ENCODE data around the gene GOSR1.
"Not testable (repeated sequence)": the region's sequence is repeated elsewhere in the genome, so short reads cannot be mapped to it uniquely, and the experiment has no call there.

The GOSR1 gene

DNA sequence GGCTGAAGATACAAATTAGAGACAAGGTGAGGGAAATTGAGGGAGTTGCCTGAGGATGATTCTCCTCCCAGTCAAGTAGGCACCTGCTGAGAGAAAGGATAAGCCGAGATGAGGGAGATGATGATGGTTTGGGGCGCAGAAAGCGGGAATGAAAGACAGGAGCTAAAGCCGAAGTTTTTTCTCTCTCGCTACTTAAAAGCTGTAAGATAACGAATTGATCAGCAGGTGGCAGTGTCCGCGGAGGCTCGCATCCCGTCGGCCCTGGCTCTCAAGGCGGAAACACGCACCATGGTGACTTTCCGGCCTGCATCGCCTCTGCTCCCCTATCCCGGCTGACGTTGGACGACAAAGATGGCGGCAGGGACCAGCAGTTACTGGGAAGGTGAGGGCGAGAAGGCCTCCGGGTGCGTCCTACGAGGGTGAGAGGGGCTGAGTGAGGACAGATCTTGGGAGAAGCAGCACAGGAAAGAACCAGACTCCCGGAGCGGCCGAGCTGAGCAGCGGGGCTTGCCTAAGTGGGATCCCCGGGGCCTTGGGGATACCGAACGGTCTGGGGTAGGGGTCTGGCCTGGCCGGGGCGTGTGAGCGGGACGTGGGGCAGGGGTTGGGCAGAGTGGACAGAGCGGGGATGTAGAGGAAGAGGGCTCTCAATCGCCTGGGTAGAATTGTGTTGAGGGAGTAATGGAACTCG lies at the start of gene GOSR1:
TSS of gene GOSR1 (plus strand) at position 326 of the 691 bp plus-strand sequence. CDS start at position 352, 26 bp downstream.
- peak; percentile 97 for DNase-seq

- DNase-seq: no peak
Observed at GRCh38 chr17:30427611-30428010, 49.6 kb upstream of the GOSR1 start.

DNA sequence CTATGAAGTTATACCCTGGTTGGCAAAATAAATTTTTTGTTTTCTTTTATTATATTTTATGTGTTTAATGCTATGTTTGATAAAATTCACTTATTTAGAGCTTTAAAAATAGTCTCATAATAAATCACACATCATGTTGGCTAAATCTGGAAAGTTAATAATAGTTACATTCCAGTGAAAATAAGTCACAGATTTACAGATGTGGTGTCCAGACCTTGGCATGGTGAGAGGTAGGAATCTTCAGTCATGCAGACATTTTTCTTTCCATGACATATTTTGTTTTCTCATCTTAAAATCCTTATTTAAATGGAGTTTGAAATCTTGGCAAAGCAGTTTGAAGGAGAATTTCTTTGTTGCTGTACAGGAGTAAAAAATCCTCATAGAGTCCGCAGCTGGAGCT lies 48.1 kb upstream of the GOSR1 start:
- DNase-seq: no peak

- peak; percentile 52 for DNase-seq
Observed at GRCh38 chr17:30433514-30433913, 43.7 kb upstream of the GOSR1 start.

DNA sequence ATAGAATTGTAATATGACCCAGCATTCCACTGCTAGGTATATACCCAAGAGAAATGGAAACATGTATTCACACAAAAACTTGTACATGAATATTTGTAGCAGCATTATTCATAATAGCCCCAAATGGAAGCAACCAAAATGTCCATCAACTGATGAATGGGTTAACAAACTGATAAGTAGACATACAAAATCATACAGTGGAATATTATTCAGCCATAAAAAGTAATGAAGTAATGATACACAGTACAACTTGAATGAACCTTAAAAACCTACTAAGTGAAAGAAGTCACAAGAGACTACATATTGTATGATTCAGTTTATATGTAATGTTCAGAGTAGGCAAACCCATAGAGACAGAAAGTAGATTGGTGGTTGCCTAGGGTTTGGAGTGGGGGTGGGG lies 40.5 kb upstream of the GOSR1 start:
- no peak for DNase-seq

DNA sequence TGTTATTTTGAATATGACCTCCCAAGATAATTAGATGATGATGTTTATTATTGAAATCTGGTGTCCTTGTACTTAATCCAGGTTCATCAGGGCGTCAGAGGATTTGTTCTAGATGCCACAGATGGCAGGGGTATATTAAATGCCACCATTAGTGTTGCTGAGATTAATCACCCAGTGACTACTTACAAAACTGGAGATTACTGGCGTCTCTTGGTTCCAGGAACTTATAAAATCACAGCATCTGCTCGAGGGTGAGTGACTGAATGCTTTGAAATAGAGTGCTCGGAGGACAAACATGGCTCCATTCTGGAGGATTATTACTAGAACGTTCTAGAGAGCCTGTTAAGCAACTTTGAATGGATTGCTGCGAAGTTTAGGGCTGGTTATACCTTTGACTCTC lies 33.5 kb upstream of the GOSR1 start:
- DNase-seq: no peak

- DNase-seq: not testable (repeated sequence)
Observed at GRCh38 chr17:30446640-30447039, 30.6 kb upstream of the GOSR1 start.

DNA sequence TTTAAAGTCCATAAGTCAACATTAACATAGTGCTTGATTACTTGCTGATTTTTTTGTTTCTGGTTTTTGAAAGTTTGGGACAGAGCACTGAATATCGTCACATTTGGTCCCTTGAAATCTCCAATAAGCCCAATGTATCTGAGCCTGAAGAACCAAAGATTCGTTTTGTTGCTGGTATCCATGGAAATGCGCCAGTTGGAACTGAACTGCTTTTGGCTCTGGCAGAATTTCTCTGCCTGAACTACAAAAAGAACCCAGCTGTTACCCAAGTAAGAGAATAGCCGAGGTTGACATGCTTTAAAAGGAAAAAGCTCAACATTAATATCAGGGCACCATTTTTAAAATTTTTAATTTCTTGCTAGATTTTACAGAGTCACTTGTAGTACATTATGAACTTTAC lies 27.7 kb upstream of the GOSR1 start:
- DNase-seq: no peak

DNA sequence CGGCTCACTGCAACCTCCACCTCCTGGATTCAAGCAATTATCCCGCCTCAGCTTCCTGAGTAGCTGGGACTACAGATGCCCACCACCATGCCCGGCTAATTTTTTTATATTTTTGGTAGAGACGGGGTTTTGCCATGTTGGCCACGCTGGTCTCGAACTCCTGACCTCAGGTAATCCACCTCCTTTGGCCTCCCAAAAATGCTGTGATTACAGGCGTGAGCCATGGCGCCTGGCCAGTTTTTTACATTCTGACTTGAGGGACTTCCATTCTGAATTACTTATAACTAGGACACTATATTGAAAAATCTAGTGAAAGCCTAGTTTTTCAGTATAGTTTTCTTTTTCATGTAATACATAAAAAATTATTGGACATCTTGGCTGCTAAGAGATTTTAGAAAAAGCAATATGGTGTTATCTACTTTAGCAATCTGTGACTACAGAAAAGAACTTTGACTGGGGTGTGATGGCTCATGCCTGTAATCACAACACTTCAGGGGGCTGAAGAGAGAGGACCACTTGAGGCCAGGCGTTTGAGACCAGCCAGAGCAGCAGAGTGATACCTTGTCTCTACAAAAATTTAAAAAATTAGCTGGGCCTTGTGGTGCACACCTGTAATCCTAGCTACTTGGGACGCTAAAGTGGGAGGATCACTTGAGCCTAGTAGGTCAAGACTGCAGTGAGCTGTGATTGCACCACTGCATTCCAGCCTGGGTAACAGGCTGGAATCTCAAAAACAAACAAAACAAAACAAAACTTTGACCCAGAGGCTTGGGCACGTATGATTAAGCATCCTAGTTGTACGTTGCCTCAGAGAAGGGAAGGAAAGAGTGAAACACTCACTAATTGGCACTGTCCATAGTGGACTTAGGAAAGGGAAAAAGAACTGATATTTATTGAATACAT lies 26.8 kb upstream of the GOSR1 start:
- DNase-seq: no peak

DNA sequence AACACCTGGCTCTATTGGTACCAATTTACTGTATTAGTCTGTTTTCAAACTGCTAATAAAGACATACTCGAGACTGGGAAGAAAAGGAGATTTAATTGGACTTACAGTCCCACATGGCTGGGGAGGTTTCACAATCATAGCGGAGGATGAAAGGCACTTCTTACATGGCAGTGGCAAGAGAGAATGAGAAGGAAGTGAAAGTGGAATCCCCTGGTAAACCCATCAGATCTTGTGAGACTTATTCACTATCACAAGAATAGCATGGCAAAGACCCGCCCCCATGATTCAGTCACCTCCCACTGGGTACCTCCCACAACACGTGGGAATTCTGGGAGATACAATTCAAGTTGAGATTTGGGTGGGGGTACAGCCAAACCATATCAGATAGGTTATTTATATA lies 22.6 kb upstream of the GOSR1 start:
- DNase-seq: no peak

- no peak for DNase-seq
Observed at GRCh38 chr17:30458371-30458770, 18.8 kb upstream of the GOSR1 start.

DNA sequence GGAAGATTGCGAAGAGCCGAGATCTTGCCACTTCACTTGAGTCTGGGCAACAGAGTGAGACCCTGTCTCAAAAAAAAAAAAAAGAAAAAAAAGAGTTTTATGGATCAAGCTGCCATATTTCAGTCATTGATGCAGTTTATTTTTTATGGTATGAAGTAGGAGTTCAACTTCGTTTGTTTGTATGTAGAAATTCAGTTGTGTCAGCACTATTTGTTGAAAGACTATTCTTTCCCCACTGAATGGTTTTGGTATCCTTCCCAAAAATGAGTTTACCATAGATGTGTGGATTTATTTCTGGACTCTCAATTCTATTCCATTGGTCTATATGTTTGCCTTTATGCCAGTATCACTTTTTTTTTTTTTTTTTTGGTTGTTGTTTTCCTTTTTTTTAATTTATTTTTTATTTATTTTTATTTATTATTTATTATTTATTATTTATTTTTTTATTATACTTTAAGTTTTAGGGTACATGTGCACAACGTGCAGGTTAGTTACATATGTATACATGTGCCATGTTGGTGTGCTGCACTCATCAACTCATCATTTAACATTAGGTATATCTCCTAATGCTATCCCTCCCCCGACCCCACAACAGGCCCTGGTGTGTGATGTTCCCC lies 18.3 kb upstream of the GOSR1 start:
- not testable (repeated sequence) for DNase-seq

DNA sequence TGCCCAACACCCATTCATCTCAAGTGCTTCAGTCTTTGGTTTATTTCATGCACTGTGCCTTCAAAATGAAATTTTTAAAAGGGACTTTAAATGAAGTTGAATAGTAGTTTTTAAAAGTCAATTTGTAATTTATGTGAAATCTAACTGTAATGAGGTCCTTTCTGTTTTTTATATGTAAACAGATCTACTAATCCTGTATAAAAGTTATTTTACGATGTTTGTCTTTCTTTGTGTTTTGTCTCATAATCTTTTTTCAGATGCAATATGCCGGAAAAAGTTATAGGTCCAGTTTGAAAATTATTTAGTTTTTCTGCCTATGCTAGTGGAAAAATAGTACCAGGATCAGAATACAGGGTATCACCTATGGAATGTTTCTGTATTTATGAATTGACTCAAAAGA lies 8.7 kb upstream of the GOSR1 start:
- no peak for DNase-seq

- no peak for DNase-seq
Observed at GRCh38 chr17:30472238-30472890, 4.8 kb upstream of the GOSR1 start.

GRCh38 chr17:30475206-30475605 lies 2.0 kb upstream of the GOSR1 start:
- DNase-seq: no peak

DNA sequence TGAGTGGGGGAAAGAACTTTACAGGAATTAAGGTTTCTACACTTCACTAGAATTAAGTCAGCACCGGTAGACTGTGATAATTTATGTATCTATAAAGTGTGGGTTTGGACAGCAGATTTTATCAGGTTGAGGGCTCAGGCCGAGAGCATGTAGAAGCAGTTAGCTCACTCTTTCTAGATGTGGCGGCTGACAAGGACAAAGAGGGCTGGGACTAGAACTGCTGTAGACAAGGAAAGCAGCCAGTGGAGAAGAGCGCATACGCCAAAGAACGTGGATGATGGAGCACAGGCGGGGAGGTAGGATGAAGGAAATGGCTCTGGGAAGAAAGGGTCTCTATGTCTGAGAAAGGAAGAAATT lies 504 bp upstream of the GOSR1 start:
- DNase-seq: peak; percentile 49

DNA sequence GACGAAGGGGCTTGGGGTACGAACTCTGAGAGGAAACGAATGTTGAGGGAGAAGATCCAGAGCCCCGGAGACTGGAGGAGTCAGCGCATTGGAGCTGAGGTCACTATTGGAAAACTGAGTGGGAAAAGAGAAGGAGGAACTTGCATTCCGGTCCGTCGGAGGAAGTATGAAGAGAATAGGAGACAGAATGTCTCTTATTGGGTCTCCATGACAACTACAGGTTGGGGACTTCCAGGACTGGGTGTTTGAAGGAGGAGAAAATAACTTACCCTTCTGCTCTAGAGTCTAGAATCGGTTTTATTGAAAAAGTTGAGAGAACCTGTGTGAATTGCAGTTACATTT lies 537 bp downstream of the GOSR1 start:
- DNase-seq: no peak

DNA sequence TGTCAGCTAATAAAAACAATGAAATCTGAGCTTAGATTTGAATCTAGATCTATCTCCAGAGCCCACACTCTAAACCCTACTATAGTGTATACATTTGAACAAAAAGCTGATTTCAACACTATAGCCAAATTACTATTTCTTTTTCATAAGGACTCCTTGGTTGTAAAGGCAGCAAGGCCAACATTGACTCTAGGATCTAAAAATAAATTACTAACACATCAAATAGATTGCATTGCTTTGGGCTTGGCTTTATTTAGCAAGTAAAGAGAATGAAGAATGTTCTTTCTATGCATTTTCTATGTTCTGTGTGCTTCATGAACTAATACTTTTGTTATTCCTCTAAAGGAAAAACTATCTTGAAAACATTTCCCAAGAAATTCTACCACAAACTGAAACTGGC lies 5.3 kb downstream of the GOSR1 start:
- DNase-seq: no peak

- DNase-seq: no peak
Observed at GRCh38 chr17:30483159-30483558, 6.0 kb downstream of the GOSR1 start.

- no peak for DNase-seq
Observed at GRCh38 chr17:30493780-30494179, 16.6 kb downstream of the GOSR1 start.

- DNase-seq: no peak
Observed at GRCh38 chr17:30495586-30495985, 18.4 kb downstream of the GOSR1 start.

DNA sequence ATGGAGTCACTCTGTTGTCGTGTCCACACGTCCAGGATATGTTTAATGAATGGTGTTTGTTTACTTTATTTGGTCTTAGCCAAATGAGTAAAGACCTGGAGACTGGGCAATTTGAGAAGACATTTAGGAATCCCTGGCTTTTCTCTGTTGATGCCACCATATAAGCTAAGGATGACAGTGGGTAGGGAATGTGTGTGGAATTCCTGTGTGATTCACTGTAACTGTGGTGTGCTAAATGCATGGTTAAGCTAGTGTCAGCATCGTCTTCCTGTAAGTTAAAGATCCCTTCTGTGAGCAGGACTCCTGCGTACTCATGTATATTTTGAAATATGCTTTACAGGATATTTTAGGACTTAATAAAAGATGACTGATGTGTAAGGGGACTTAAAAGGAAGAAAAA lies 26.4 kb downstream of the GOSR1 start:
- no peak for DNase-seq

- DNase-seq: no peak
Observed at GRCh38 chr17:30505868-30506417, 28.7 kb downstream of the GOSR1 start.

Data from NCI-H774 (cell line).